Measurements from ENCODE around the gene IZUMO4.
A peak's percentile ranks its signal among the peaks of the same experiment; 100 is the strongest.

IZUMO4 gene, protein sequence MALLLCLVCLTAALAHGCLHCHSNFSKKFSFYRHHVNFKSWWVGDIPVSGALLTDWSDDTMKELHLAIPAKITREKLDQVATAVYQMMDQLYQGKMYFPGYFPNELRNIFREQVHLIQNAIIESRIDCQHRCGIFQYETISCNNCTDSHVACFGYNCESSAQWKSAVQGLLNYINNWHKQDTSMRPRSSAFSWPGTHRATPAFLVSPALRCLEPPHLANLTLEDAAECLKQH

DNA sequence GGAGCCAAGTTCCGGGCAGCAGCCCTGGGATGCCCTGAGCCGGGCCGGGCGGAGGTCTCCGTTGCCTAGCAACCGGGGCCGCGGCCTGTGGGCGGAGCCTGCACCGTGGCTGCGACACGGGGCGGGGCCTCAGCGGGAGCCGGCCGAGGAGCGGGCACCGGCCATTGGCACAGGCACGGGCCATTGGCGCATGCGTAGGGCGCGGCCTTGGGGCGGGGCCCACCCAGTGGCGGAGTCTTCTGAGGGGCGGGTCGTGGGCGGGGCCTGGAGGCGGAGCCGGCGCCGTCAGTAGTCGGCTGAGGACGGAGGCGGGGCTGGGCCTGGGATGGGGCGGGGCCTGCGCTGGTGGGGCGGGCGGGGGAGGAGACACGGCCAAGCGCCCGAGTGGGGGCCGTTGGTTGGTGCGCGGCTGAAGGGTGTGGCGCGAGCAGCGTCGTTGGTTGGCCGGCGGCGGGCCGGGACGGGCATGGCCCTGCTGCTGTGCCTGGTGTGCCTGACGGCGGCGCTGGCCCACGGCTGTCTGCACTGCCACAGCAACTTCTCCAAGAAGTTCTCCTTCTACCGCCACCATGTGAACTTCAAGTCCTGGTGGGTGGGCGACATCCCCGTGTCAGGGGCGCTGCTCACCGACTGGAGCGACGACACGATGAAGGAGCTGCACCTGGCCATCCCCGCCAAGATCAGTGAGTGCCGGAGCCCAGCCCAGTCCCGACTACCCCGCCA lies at the start of gene IZUMO4:
TSS of gene IZUMO4 (plus strand) at position 436 of the 723 bp plus-strand sequence. CDS start at position 467, 31 bp downstream.
- peak; percentile 98 for DNase-seq

- DNase-seq = no peak
Observed at GRCh38 chr19:2047076-2047448, 49.7 kb upstream of the IZUMO4 start.

GRCh38 chr19:2047449-2048103 lies 49.1 kb upstream of the IZUMO4 start:
- DNase-seq = no peak

DNA sequence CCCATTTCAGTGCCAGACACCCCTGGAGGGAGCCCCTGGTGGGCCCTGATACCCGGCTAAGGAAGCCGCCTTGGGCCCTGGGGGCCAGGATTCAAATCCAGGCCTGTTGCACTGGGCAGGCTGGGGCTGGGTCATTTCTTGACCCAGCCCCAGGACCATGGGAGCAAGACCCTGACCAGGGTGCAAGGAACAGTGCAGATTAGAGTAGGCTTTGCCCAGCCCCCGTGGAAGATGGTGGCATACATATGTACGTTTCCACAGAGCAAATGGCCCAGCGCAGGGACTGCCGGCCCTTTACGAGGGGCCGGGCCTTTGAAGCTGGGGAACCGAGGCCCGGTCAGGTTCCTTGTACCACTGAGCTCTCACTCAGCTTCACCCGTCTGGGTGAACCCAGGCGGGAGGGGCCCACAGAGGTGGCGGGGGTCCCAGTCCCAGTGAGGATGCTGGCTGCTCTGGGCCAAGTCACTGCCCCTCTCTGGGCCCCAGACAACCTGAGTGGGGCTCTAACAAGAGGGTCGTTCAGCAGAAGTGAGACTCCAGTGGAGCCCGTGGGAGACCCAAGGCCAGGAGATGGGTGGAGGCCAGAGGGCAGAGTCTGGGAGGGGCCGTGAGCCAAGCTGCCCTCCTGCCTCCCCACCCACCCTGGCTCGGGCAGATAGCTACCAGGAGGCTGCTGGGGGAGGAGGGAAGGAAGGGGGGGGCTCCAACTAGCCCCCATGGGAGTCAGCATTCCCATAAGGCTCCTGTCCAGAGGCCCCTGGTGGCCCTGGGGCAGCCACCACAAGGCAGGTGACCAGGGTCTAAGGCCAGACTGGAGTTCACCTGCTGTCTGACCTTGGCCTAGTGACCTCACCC lies 48.4 kb upstream of the IZUMO4 start:
- no peak for DNase-seq

GRCh38 chr19:2048959-2049740 lies 47.6 kb upstream of the IZUMO4 start:
- DNase-seq = no peak

DNA sequence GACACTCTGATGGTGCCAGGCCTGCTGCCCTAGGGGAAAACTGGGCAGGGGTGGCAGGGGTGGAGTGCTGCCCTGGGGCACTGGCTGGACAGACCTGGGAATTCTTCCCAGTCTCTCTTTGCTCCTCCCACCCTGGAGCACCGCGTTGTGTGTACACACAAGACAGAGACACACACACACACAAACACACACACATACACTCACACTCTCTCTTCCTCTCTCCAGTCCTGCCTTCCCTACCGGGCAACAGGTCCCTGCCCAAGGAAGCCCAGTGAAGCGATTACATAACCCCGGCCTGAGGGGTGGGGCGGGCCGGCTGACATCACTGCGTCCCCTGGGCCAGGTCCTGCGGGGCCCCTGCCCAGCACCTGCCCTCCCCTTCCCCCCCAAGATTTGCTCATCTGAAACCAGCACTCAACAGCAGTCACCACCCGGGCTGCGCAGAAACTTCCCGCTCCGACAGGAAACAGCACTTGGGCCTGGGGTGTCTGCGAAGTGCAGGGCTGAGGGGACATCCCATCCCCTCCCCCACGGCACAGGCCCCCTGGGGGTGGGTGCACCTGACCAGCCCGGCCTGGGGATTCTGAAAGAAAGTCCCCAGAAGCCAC lies 46.9 kb upstream of the IZUMO4 start:
- DNase-seq = no peak

- DNase-seq = no peak
Observed at GRCh38 chr19:2050349-2050990, 46.2 kb upstream of the IZUMO4 start.

DNA sequence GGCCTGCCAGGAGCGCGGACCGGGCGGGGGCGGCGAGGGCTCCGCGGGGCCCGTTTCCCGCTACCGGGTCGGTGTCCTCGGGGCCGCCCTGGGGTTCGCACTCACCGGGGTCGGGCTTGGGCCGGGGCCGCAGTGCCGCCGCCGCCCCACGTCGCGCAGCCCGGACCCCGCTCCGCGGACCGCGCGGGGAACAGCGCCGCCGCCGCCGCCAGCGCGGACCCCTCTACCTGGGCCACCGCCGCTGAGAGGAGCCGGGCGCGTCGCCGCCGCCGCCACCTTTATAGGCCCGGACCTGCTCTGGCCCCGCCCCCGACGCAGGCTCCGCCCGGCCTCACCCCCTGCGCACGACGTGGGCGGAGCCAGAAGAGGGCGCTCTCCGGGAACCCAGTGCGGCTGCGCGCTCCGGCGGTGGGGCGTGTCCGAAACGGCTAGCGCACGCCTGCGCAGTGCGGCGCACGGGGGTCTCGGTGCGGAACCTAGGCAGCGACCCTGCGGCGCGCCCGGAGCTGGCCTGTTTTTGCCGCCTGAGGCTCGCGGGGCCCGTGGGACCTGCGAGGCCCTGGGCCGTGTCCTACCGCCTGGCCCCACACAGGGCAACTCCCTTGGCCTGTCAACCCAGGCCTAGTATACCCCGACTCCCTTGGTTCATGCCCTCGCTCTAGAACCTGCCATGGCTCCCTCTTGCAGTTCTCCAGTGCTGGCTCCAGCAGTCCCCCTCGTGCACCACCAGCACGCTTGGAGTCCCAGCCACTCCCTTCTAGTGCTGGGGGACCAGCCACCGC lies 45.5 kb upstream of the IZUMO4 start, which contains the start of gene MKNK2:
TSS of gene MKNK2 (minus strand) at position 254 of the 782 bp plus-strand sequence. CDS start 393 bp downstream, outside the sequence.
- peak; percentile 63 for DNase-seq

GRCh38 chr19:2051773-2052704 lies 44.7 kb upstream of the IZUMO4 start:
- no peak for DNase-seq

DNA sequence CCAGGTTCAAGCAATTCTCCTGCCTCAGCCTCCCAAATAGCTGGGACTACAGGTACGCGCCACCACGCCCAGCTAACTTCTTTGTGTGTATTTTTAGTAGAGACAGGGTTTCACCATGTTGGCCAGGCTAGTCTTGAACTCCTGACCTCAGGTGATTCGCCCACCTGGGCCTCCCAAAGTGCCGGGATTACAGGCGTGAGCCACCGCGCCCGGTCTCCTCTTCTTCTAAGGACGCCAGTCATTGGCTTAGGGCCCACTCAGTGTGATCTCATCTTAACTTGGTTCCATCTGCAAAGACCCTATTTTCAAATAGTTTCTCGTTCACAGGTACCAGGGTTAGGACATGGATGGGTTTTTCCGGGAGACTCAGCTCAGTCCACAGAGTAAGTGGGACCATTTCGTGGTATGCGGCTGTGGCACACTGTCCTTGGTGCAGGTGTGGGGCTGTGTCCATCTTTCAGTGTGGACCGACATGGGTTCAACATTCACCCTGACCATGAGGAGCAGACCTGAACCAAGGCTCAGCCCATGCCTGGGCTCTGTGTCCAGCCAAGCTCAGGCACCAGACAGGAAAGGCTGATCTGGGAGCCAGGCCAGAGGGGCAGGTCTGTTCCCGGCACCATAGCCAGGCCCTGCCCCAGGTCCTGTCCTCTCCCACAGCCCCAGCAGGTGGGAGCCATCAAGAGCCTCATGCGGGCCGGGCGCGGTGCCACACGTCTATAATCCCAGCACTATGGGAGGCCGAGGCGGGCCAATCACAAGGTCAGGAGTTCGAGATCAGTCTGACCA lies 42.9 kb upstream of the IZUMO4 start:
- DNase-seq = no peak

DNA sequence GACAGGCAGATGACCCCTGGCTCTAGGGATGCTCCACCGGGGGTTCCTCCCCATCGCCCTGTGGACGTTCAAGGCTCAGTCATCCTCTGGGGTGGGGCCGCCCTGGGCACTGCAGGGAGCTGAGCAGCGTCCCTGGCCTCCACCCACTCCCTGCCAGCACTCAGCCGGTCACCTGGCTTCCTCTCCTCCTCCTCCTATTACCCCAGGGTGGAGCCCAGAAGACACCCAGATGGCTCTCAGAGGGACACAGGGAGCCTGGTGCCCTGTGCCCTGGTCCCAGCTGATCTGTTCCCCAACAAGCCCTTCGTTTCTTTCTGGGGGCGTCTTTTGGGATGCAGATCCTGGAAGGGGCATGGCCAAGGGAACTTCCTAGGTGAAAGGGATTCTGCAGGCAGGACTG lies 42.0 kb upstream of the IZUMO4 start:
- DNase-seq = no peak

- DNase-seq = no peak
Observed at GRCh38 chr19:2055931-2056836, 40.5 kb upstream of the IZUMO4 start.

GRCh38 chr19:2056837-2057192 lies 39.9 kb upstream of the IZUMO4 start:
- no peak for DNase-seq

DNA sequence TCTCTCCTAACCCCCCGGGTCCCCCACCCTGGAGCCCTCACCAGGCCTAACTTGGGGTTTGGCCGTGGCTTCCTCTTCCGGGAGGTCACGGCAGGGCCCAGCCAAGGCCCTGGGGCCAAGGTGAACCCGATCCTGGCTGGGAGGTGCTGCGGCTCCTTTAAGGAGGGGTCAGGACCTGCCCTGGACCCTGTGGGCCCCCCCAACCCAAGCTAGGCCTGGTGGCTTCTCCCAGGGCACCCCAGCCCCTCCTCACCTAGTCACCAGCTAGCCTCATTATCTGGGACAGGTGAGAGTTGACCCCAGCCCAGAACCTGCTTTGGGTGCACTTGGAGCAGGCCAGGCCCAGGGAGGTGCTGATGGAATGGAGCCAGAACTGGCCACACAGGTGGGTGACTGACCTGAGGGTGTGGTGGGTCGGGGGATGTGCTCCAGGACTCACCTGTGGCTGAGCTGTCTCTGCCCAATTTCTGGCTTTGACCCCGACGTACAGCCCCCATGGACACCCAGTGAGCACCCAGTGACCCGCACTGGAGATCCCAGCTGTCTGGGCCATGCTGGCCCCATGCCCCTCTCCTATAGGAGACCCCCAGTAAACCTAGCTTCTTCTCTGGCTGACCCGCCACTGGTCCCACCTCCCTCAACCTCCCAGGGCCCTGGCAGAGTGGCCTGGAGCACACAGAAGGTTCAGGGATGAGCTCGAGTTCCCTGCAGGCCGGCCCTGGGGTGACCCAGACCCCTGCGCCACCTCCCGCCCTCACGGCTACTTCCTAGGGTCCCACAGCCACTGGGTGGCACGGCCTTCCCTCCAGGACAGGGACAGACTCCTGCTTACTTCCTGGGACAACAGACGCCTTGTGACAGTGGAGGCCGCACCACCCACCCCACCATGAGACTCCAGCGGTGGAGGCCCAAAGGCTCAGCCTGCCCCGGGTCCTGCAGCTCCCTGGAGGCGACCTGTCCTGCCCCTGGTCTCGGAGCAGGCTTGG lies 38.9 kb upstream of the IZUMO4 start:
- DNase-seq = no peak

GRCh38 chr19:2058570-2059421 lies 37.9 kb upstream of the IZUMO4 start:
- DNase-seq = no peak
